LoVo (cell line): Measurements from ENCODE around the gene GALR1.
"Not testable (repeated sequence)": the region's sequence is repeated elsewhere in the genome, so short reads cannot be mapped to it uniquely, and the experiment has no call there.

ENCODE experiments used
- DNase-seq: peaks from one replicate; pipeline ENCODE4 v3.0.0-alpha.2; 2016; ENCODE audit warnings: low spot score

Gene GALR1

GRCh38 chr18:77250926-77251729 lies 1.5 kb downstream of the GALR1 start:
- DNase-seq = no peak

- DNase-seq = no peak
Measured at GRCh38 chr18:77251730-77252050, 2.0 kb downstream of the GALR1 start.

- DNase-seq = no peak
Measured at GRCh38 chr18:77254711-77255405, 5.2 kb downstream of the GALR1 start.

GRCh38 chr18:77255426-77256105 lies 5.9 kb downstream of the GALR1 start:
- DNase-seq = no peak

- no peak for DNase-seq
Measured at GRCh38 chr18:77262643-77263465, 13.2 kb downstream of the GALR1 start.

- DNase-seq = no peak
Measured at GRCh38 chr18:77263466-77263763, 13.8 kb downstream of the GALR1 start.

- DNase-seq = no peak
Measured at GRCh38 chr18:77267969-77268368, 18.3 kb downstream of the GALR1 start.

- no peak for DNase-seq
Measured at GRCh38 chr18:77268456-77268855, 18.8 kb downstream of the GALR1 start.

- DNase-seq = no peak
Measured at GRCh38 chr18:77271576-77272481, 22.2 kb downstream of the GALR1 start.

GRCh38 chr18:77290841-77291240 lies 41.2 kb downstream of the GALR1 start:
- not testable (repeated sequence) for DNase-seq

- DNase-seq = no peak
Measured at GRCh38 chr18:77298172-77298571, 48.5 kb downstream of the GALR1 start.

- no peak for DNase-seq
Measured at GRCh38 chr18:77299706-77300105, 50.1 kb downstream of the GALR1 start.

GRCh38 chr18:77300579-77300978 lies 50.9 kb downstream of the GALR1 start:
- no peak for DNase-seq

- no peak for DNase-seq
Measured at GRCh38 chr18:77304268-77304667, 54.6 kb downstream of the GALR1 start.

- DNase-seq = no peak
Measured at GRCh38 chr18:77305676-77306075, 56.0 kb downstream of the GALR1 start.

- DNase-seq = no peak
Measured at GRCh38 chr18:77308216-77308615, 58.6 kb downstream of the GALR1 start.

- no peak for DNase-seq
Measured at GRCh38 chr18:77314511-77314910, 64.9 kb downstream of the GALR1 start.

GRCh38 chr18:77314952-77315351 lies 65.3 kb downstream of the GALR1 start:
- no peak for DNase-seq

- no peak for DNase-seq
Measured at GRCh38 chr18:77316008-77316407, 66.4 kb downstream of the GALR1 start.

- no peak for DNase-seq
Measured at GRCh38 chr18:77316641-77317040, 67.0 kb downstream of the GALR1 start.

- DNase-seq = no peak
Measured at GRCh38 chr18:77320971-77321559, 71.4 kb downstream of the GALR1 start.
